ENCODE results near the gene KCTD21.

DNA sequence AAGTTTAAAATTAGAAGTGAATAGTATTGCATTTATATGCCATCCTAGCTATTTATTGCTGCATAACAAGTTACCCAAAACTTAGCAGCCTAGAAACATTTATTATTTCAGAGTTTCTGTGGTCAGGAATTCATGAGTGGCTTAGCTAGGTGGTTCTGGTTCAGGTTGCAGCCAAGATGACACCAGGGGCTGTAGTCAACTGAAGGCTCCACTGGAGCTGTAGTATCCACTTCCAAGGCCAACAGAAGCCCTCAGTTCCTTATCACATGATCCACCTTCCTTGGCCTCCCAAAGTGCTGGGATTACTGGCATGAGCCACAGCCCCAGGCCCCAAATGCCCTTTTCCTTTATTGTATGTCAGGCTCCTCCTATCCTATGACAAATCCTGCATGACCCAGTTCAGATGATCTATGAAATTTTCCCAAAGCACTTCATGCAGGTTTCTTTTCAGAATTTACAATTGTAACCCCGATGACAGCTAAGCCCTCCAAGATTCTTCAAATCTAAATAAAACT, 42.9 kb downstream of the KCTD21 start:
- TF ChIP-seq, protein P1, sequence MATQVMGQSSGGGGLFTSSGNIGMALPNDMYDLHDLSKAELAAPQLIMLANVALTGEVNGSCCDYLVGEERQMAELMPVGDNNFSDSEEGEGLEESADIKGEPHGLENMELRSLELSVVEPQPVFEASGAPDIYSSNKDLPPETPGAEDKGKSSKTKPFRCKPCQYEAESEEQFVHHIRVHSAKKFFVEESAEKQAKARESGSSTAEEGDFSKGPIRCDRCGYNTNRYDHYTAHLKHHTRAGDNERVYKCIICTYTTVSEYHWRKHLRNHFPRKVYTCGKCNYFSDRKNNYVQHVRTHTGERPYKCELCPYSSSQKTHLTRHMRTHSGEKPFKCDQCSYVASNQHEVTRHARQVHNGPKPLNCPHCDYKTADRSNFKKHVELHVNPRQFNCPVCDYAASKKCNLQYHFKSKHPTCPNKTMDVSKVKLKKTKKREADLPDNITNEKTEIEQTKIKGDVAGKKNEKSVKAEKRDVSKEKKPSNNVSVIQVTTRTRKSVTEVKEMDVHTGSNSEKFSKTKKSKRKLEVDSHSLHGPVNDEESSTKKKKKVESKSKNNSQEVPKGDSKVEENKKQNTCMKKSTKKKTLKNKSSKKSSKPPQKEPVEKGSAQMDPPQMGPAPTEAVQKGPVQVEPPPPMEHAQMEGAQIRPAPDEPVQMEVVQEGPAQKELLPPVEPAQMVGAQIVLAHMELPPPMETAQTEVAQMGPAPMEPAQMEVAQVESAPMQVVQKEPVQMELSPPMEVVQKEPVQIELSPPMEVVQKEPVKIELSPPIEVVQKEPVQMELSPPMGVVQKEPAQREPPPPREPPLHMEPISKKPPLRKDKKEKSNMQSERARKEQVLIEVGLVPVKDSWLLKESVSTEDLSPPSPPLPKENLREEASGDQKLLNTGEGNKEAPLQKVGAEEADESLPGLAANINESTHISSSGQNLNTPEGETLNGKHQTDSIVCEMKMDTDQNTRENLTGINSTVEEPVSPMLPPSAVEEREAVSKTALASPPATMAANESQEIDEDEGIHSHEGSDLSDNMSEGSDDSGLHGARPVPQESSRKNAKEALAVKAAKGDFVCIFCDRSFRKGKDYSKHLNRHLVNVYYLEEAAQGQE (IDR thresholded peaks at IDR 0.05; ENCODE audit: insufficient read depth in 1 of 2, low read depth in 2 of 2, low read length in 2 of 2): no peak
- TF ChIP-seq SIN3A (IDR thresholded peaks at IDR 0.05; ENCODE audit: borderline replicate concordance, insufficient read depth, low read length): no peak
